A673 (cell line): Measurements from ENCODE around the gene TMEM62. TPM values are rescaled to one million over a fixed set of nuclear protein-coding genes. Genes with fewer than 3 reads are reported as not detected.
A peak's percentile ranks its signal among the peaks of the same experiment; 100 is the strongest.

Source experiments
- BruUV-seq: library from RNA; stranded (reverse); fragments of 400-500 nt; replicated peaks from 2 replicates; lab custom pipeline; 2021; lab: Mats Ljungman, UMichigan
- CTCF ChIA-PET: fragments of 300-600 bp; sonication (Branson Sonifier 250); formaldehyde crosslinking; loops from one replicate; lab custom pipeline; 2022; ENCODE audit warnings: antibody characterized with exemption; lab: Charles Lee
- POLR2A ChIA-PET: fragments of 300-600 bp; sonication (Branson Sonifier 250); formaldehyde crosslinking; loops from one replicate; lab custom pipeline; 2022; ENCODE audit warnings: antibody characterized with exemption; ENCODE audit not compliant: low non-redundant PET; lab: Charles Lee
- DNase-seq: peaks from one replicate; pipeline ENCODE4 v3.0.0-alpha.2; 2015; ENCODE audit warnings: low spot score
- H3K27ac ChIP-seq: fragments of 200-600 bp; sonication (generic); 2 replicates; pipeline ENCODE4 v1.5.1; 2016; ENCODE audit warnings: mixed run types, low read depth, mild to moderate bottlenecking, mixed read lengths, antibody characterized with exemption, low read length; ENCODE audit not compliant: poor library complexity, severe bottlenecking
- H3K27me3 ChIP-seq: fragments of 200-600 bp; sonication (generic); replicated peaks from 2 replicates; pipeline ENCODE4 v1.6.1; 2017; ENCODE audit warnings: mixed run types, low read depth, mild to moderate bottlenecking, mixed read lengths, antibody characterized with exemption, low read length; ENCODE audit not compliant: insufficient read depth, poor library complexity
- H3K36me3 ChIP-seq: fragments of 200-600 bp; sonication (generic); 2 replicates; pipeline ENCODE4 v1.6.1; 2016; ENCODE audit warnings: mixed run types, mild to moderate bottlenecking, mixed read lengths, antibody characterized with exemption, low read length; ENCODE audit not compliant: insufficient read depth, poor library complexity, severe bottlenecking
- H3K4me1 ChIP-seq: fragments of 200-600 bp; sonication (generic); 2 replicates; pipeline ENCODE4 v1.6.1; 2017; ENCODE audit warnings: mixed run types, mild to moderate bottlenecking, mixed read lengths, antibody characterized with exemption, low read length; ENCODE audit not compliant: insufficient read depth, poor library complexity, severe bottlenecking
- H3K4me3 ChIP-seq: fragments of 200-600 bp; sonication (generic); 2 replicates; pipeline ENCODE4 v1.5.1; 2016; ENCODE audit warnings: low read depth, mixed run types, mild to moderate bottlenecking, mixed read lengths, low read length; ENCODE audit not compliant: poor library complexity, severe bottlenecking
- H3K9me3 ChIP-seq: fragments of 200-600 bp; sonication (generic); 2 replicates; pipeline ENCODE4 v1.6.1; 2016; ENCODE audit warnings: mixed run types, low read depth, mild to moderate bottlenecking, mixed read lengths, antibody characterized with exemption, low read length; ENCODE audit not compliant: poor library complexity, severe bottlenecking
- EZH2 ChIP-seq: fragments of 200-600 bp; sonication (generic); IDR thresholded peaks from 2 replicates; pipeline ENCODE4 v1.6.1; 2017; ENCODE audit warnings: borderline replicate concordance, low read depth, mild to moderate bottlenecking, mixed read lengths, antibody characterized with exemption, low read length; ENCODE audit not compliant: poor library complexity, severe bottlenecking
- intact Hi-C: fragments of 100-400 bp; cut with micrococcal nuclease; formaldehyde crosslinking; loops from one replicate; pipeline ENCODE4 v1.10.0; 2022; ENCODE audit not compliant: unreplicated experiment
- total RNA-seq: library from RNA; stranded (reverse); gene quantifications from 2 replicates; pipeline ENCODE4 v1.2.3, GENCODE V29; 2021
- TF ChIP-seq, protein P1 (sequence below): fragments of 300-800, 200-600 bp; sonication (generic); conservative IDR thresholded peaks from 2 replicates; pipeline ENCODE4 v1.5.1; 2017; ENCODE audit warnings: low read depth, mild to moderate bottlenecking, antibody characterized with exemption, low read length, moderate library complexity, mixed read lengths

Gene TMEM62
- total RNA-seq, 1 experiment from 2014 or later, result 5.4 TPM

GRCh38 chr15:43132830-43133429 lies 456 bp upstream of the TMEM62 start:
- H3K36me3 ChIP-seq, result no peaks in the 10 kb centered on the region
- intact Hi-C loops, result no loop called here
- H3K9me3 ChIP-seq, result peaks cover 19% of the 10 kb centered on the region
- no TSS peak for BruUV-seq
- H3K4me1 ChIP-seq, result peaks cover 5% of the 10 kb centered on the region
- H3K27me3 ChIP-seq, result peaks cover 20% of the 10 kb centered on the region
- ChIA-PET POLR2A (no interaction called here), CTCF (no interaction called here)
- peak overlapping the region; percentile 63 for H3K4me3 ChIP-seq
- DNase-seq, result no peak
- no peak overlapping the region for H3K27ac ChIP-seq
- TF ChIP-seq, protein P1, sequence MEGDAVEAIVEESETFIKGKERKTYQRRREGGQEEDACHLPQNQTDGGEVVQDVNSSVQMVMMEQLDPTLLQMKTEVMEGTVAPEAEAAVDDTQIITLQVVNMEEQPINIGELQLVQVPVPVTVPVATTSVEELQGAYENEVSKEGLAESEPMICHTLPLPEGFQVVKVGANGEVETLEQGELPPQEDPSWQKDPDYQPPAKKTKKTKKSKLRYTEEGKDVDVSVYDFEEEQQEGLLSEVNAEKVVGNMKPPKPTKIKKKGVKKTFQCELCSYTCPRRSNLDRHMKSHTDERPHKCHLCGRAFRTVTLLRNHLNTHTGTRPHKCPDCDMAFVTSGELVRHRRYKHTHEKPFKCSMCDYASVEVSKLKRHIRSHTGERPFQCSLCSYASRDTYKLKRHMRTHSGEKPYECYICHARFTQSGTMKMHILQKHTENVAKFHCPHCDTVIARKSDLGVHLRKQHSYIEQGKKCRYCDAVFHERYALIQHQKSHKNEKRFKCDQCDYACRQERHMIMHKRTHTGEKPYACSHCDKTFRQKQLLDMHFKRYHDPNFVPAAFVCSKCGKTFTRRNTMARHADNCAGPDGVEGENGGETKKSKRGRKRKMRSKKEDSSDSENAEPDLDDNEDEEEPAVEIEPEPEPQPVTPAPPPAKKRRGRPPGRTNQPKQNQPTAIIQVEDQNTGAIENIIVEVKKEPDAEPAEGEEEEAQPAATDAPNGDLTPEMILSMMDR, result no peak
- TF ChIP-seq EZH2, result no peak

DNA sequence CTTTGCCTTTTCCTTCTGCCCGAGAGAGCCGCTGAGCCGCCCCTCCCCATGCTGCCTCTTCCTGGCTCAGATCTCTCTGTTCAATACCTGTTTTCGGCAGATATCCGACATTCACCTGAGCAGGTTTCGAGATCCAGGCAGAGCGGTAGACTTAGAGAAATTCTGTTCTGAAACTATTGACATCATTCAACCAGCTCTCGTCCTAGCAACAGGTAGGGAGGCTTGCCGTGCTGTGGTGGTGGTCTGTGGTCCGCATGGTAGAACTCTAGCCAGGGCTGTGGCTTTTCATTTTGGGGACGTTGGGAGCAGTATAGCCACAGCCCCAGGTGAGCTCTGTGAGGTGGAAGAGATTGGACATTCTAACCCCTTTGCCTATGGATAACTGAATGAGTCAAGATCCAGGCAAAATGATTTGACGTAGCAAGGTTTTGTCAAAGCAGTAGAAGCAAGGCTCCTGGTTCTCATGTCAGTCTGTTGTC lies 810 bp downstream of the TMEM62 start:
- H3K4me3 ChIP-seq, result peak overlapping the region; percentile 63
- H3K36me3 ChIP-seq, result no peaks in the 10 kb centered on the region
- no peak overlapping the region for H3K27ac ChIP-seq
- intact Hi-C loops, result no loop called here
- peaks cover 8% of the 10 kb centered on the region for H3K9me3 ChIP-seq
- POLR2A ChIA-PET, result no interaction called here
- CTCF ChIA-PET, result no interaction called here
- peaks cover 20% of the 10 kb centered on the region for H3K27me3 ChIP-seq
- peaks cover 5% of the 10 kb centered on the region for H3K4me1 ChIP-seq
- DNase-seq, result no peak
- no peak for TF ChIP-seq EZH2
- TF ChIP-seq, protein P1, result no peak
- BruUV-seq, result no TSS peak

- no peak for TF ChIP-seq EZH2
- TF ChIP-seq, protein P1, result no peak
- Histone ChIP-seq H3K27me3 (peaks cover 20% of the 10 kb centered on the region), H3K36me3 (no peaks in the 10 kb centered on the region), H3K4me3 (no peak overlapping the region), H3K9me3 (no peaks in the 10 kb centered on the region), H3K27ac (no peak overlapping the region), H3K4me1 (peaks cover 5% of the 10 kb centered on the region)
- DNase-seq, result no peak
- ChIA-PET CTCF (no interaction called here), POLR2A (no interaction called here)
- intact Hi-C loops, result no loop called here
- no TSS peak for BruUV-seq
Measured at GRCh38 chr15:43135351-43135750, 2.0 kb downstream of the TMEM62 start.
